HAP-1 (cell line): ENCODE results near the gene SCUBE1.
A peak's percentile ranks its signal among the peaks of the same experiment; 100 is the strongest.

ENCODE experiments used
- DNase-seq, 2 experiments: peaks; one replicate each; pipeline ENCODE4 v3.0.0-alpha.2; 2016 to 2020; ENCODE audit warnings: low spot score in 2 of 2
- H3K27me3 ChIP-seq: fragments of 250-450 bp; sonication (Bioruptor Pico); 2 replicates; pipeline ENCODE4 v1.5.1; 2020; ENCODE audit warnings: low read depth, mild to moderate bottlenecking, moderate library complexity
- H3K36me3 ChIP-seq: fragments of 250-450 bp; sonication (Bioruptor Pico); replicated peaks from 2 replicates; pipeline ENCODE4 v1.5.1; 2020; ENCODE audit warnings: mild to moderate bottlenecking
- H3K4me1 ChIP-seq: fragments of 250-450 bp; sonication (Bioruptor Pico); 2 replicates; pipeline ENCODE4 v1.5.1; 2020; ENCODE audit warnings: mild to moderate bottlenecking
- H3K4me3 ChIP-seq: fragments of 250-450 bp; sonication (Bioruptor Pico); 2 replicates; pipeline ENCODE4 v1.5.1; 2020; ENCODE audit warnings: mild to moderate bottlenecking, moderate library complexity
- H3K9me3 ChIP-seq: fragments of 250-450 bp; sonication (Bioruptor Pico); 2 replicates; pipeline ENCODE4 v1.5.1; 2020; ENCODE audit warnings: mild to moderate bottlenecking, moderate library complexity
- in situ Hi-C: fragments of 300-500 bp; cut with MboI; formaldehyde crosslinking; loops from 3 replicates; pipeline ENCODE4 v1.14.3; 2020; ENCODE audit warnings: low sequenced_read_pairs, inconsistent platforms, mixed read lengths

Gene SCUBE1

DNA sequence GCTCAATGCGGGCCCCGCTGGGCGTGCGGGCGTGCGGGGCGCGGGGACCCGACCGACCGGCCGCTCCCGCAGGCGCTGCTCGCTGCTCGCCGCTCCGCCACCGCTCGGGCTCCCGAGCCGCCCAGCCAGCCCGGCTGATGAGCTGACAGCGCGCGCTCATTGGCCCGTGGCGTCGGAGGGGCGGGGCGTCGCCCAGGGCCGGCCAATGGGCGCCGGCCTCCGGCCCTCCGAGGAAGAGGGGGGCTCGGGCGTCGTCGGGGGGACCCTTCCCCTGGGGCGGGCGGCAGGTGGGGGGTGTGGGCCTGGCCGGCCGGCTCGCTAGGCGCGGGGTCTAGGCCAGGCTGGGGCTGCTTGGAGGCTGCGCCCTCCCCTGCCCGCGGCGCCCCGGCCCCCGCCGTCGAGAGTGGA lies at the start of gene SCUBE1:
TSS of gene SCUBE1 (minus strand) at position 111 of the 408 bp plus-strand sequence. CDS start 111 bp downstream, outside the sequence.
- no peaks in the 10 kb centered on the region for H3K9me3 ChIP-seq
- peak; percentile 43 to 81 for DNase-seq
- in situ Hi-C loops = no loop called here
- peaks cover 13% of the 10 kb centered on the region for H3K27me3 ChIP-seq
- H3K36me3 ChIP-seq = no peaks in the 10 kb centered on the region
- no peaks in the 10 kb centered on the region for H3K4me1 ChIP-seq
- peak within 1 kb of the TSS; percentile 16 for H3K4me3 ChIP-seq

DNA sequence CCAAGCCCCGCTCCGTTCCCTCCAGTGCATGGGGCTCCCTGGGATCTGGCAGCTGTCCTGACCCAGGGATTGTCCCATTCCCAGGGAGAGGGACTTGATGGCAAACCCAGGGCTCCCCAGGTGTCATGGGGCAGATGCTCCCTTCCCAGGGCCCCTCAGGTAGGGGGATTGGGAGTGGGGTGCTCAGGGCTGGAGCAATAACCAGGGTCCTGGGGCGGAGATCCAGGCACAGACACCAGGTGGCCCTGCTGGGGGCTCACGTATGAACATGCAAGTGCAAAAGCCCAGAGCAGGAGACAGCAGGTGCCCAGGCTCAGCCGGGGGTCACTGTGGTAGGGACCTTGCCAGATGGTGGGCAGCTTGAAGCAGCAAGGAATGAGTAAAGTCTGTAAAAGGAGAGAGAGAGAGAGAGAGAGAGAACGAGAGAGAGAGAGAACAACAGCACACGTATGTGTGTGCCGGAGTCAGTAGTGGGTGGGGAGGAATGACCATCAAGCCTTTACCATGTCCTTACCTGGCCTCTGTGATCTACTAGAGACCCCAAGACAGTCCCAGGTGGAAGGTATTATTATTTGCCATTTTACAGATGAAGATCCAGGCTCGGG lies 49.3 kb upstream of the SCUBE1 start:
- Histone ChIP-seq H3K36me3 (no peaks in the 10 kb centered on the region), H3K9me3 (no peaks in the 10 kb centered on the region), H3K4me1 (no peaks in the 10 kb centered on the region), H3K4me3 (no peak overlapping the region), H3K27me3 (peaks cover 19% of the 10 kb centered on the region)
- DNase-seq = no peak
- in situ Hi-C loops = loop anchor here (25.0 kb wide), 1 partner anchor 1245 kb away; no protein-coding TSS in a partner anchor

DNA sequence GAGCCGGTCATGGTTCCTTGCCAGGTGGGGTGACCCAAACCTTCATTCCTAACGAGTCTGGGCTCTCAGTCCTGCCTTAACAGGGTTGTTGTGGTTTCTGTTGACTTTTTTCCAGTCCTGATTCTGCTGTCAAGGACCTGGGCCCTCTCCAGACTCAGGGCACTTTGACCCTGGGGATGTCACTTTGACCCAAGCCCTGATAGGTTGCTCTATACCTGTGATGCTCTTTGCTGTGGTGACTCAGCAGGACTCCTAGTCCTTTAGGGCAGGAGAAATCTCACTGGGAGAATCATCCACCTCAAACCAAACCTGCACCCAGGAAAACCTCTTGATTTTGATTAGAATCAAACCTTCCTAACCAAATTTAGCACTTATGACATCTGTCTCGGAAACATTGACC lies 48.1 kb upstream of the SCUBE1 start:
- Histone ChIP-seq H3K9me3 (no peaks in the 10 kb centered on the region), H3K27me3 (peaks cover 17% of the 10 kb centered on the region), H3K4me3 (no peak overlapping the region), H3K36me3 (no peaks in the 10 kb centered on the region), H3K4me1 (no peaks in the 10 kb centered on the region)
- DNase-seq = no peak
- in situ Hi-C loops = loop anchor here (25.0 kb wide), 1 partner anchor 1246 kb away; no protein-coding TSS in a partner anchor

DNA sequence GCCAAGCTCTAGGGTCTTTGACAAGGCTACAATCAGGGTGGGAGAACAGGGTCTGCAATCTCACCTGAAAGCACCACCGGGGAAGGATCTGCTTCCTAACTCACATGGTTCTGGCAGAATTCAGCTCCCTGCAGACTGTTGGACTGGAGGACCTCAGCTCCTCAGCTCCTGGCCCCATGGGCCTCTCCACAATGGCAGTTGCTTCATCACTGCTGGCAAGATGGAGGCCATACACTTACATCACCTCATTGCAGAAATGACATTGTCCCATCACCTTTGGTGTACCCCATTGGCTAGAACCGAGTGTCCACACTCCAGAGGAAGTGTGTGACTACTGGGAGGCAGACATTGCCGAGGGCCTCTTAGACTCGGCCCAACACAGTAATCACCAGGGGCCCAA lies 47.7 kb upstream of the SCUBE1 start:
- H3K4me1 ChIP-seq = no peaks in the 10 kb centered on the region
- H3K36me3 ChIP-seq = no peaks in the 10 kb centered on the region
- no peaks in the 10 kb centered on the region for H3K9me3 ChIP-seq
- peaks cover 17% of the 10 kb centered on the region for H3K27me3 ChIP-seq
- in situ Hi-C loops = loop anchor here (25.0 kb wide), 1 partner anchor 1246 kb away; no protein-coding TSS in a partner anchor
- H3K4me3 ChIP-seq = no peak overlapping the region
- no peak for DNase-seq

DNA sequence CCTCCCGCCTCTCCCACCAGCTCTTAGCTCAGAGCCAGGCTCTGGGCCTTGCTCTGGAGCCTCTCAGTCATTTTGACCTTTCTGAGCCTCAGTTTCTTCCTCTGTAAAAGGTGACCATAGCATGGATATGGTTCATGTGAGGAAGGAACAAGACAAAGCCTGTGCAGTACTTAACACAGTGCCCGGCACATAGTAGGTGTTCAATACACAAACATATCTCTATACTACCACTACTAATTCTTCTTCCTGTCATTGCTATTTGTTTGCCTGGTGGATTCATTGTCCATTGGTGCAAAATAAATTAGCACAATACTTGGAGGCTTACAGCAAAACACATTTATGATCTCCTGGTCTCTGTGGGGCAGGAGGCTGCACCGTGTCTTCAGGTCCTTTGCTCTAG lies 47.0 kb upstream of the SCUBE1 start:
- H3K36me3 ChIP-seq = no peaks in the 10 kb centered on the region
- in situ Hi-C loops = loop anchor here (25.0 kb wide), 1 partner anchor 1247 kb away; no protein-coding TSS in a partner anchor
- H3K27me3 ChIP-seq = peaks cover 15% of the 10 kb centered on the region

DNA sequence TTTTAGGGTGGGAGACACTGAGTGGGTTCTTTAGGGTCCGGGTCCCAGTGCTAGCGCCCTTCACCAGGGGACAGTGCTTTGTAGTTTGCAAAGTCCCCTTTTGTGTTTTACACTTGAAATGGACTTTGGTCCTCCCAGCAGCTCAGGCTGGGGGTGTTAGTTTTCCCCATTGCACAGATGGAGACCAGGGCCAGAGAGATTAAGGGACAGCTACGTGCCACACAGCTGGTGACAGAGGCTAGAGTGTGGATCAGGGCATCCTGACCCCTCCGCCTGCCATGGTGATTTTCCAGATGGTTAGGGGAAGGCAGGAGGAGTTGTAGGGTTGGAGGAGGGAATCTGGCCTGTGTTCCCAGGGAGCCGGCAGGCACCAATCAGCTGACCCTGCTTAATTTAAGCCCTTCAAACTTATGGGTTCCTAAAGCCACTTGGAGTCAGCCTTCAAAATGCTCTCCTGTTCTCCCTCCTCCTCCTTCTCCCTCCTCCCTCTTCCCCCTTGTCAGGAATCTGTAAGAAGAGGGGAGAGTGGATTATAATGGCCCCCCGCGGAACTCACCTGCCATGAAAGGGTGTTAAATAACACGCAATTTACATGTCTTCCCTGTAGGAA lies 46.2 kb upstream of the SCUBE1 start:
- Histone ChIP-seq H3K4me3 (no peak overlapping the region), H3K4me1 (no peaks in the 10 kb centered on the region), H3K9me3 (no peaks in the 10 kb centered on the region), H3K27me3 (peaks cover 12% of the 10 kb centered on the region), H3K36me3 (no peaks in the 10 kb centered on the region)
- DNase-seq = no peak
- in situ Hi-C loops = loop anchor here (10.0 to 25.0 kb wide), 2 partner anchors 115 to 1248 kb away; no protein-coding TSS in a partner anchor

More for the DNA sequence above, 47.0 kb upstream of the SCUBE1 start:
- no peaks in the 10 kb centered on the region for H3K4me1 ChIP-seq
- H3K4me3 ChIP-seq = no peak overlapping the region
- no peak for DNase-seq
- no peaks in the 10 kb centered on the region for H3K9me3 ChIP-seq

DNA sequence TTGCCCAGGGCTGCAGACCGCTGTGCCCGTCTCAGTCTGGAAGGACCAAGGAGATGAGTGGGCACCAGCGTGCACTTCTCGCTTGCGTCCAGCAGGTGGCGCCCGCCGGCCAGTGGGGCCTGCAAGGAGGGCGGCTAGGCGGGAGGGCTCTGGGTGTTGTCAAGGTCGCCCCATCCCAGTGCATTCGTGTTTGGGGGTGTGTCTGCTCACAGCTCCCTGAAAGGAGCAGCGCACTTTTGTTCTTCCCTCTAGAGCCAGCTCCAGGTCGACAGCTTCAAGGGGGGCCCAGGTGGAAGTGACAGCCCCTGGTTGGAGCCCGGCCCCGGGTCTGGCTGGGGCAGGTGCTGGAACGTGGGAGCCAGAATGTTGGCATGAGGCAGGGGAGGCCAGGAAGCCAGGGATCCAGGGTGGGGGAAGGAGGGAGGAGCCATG lies 45.3 kb upstream of the SCUBE1 start:
- peaks cover 15% of the 10 kb centered on the region for H3K27me3 ChIP-seq
- in situ Hi-C loops = loop anchor here (10.0 to 25.0 kb wide), 2 partner anchors 114 to 1249 kb away; no protein-coding TSS in a partner anchor

DNA sequence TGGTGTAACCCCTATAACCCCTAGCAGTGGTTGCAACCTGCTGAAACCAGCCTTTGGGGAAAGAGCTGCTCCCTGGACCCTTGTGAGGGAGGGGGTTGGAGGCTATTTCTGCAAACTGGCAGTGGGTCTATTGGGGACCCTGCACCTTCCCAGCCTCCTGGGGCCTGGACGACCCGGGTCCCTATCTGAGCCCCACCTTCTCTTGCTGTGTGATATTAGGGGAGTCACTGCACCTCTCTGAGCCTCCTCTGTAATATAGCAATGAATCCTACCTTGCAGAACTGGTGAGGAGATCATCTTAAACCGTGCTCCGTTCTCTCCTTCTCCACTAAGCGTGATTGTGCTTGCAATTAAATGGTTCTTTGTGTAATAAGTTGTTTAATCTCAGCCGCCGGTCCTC lies 44.6 kb upstream of the SCUBE1 start:
- DNase-seq = no peak
- in situ Hi-C loops = loop anchor here (10.0 to 25.0 kb wide), 2 partner anchors 113 to 1249 kb away; no protein-coding TSS in a partner anchor
- Histone ChIP-seq H3K4me3 (no peak overlapping the region), H3K27me3 (peaks cover 21% of the 10 kb centered on the region), H3K9me3 (no peaks in the 10 kb centered on the region), H3K36me3 (no peaks in the 10 kb centered on the region), H3K4me1 (no peaks in the 10 kb centered on the region)

More for the DNA sequence above, 45.3 kb upstream of the SCUBE1 start:
- Histone ChIP-seq H3K4me1 (no peaks in the 10 kb centered on the region), H3K36me3 (no peaks in the 10 kb centered on the region), H3K4me3 (no peak overlapping the region), H3K9me3 (no peaks in the 10 kb centered on the region)
- DNase-seq = peak; percentile 46 to 88

DNA sequence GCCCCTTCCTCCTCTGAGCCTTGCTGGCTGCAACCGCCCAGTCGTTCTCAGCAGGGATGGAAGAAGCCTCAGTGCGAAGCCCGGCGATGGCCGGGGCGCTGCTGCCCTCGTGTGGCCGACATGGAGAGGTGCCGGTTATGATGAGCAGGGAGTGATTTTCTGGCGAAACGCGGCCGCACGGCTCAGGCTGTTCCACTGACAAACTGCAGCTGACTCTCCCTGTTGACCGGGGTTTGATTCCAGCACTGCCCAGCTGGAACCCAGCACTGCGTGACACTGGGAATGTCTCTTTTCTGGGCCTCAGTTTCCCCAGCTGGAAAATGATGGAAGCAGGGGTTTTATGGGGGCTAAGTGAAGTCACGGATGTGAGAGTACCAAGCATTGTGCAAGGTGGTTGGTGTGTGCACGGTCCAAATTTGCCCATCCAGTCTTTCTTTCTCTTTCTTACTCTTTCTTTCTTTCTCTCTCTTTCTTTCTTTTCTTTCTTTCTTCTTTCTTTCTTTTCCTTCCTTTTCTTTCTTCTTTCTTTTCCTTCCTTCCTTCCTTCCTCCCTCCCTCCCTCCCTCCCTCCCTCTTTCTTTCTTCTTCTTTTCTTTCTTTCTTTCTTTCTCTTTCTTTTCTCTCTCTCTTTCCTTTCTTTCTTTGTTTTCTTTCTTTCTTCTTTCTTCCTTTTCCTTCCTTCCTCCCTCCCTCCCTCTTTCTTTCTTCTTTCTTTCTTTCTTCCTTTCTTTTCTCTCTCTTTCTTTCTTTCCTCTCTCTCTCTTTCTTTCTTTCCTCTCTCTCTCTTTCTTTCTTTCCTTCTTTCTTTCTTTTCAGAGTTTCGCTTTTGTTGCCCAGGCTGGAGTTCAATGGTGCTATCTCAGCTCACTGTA lies 42.8 kb upstream of the SCUBE1 start:
- H3K9me3 ChIP-seq = no peaks in the 10 kb centered on the region
- in situ Hi-C loops = loop anchor here (10.0 to 25.0 kb wide), 2 partner anchors 111 to 1251 kb away; no protein-coding TSS in a partner anchor
- H3K36me3 ChIP-seq = no peaks in the 10 kb centered on the region
- no peaks in the 10 kb centered on the region for H3K4me1 ChIP-seq
- peak; percentile 53 to 83 for DNase-seq
- no peak overlapping the region for H3K4me3 ChIP-seq
- H3K27me3 ChIP-seq = peaks cover 31% of the 10 kb centered on the region

DNA sequence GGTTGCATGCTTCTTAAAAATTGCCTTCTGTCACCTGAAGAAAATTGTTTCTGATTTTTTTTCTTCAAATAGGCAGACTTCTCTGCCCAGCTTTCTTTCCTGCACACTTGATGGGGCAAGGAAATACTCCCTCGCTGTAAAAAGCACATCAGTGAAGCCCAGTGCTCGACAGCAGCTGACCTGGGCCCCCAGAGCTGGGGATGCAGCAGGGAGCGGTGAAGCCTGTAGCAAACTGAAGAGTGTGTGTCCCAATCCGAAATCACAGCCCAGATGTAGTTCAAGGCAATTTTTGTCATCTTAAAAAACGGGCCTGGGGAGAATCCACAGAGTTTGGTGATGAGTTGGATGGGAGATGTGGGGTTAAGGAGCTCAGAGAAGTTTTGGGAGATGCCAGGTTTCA lies 41.7 kb upstream of the SCUBE1 start:
- H3K9me3 ChIP-seq = no peaks in the 10 kb centered on the region
- in situ Hi-C loops = loop anchor here (10.0 to 25.0 kb wide), 2 partner anchors 110 to 1252 kb away; no protein-coding TSS in a partner anchor
- no peaks in the 10 kb centered on the region for H3K36me3 ChIP-seq
- peaks cover 43% of the 10 kb centered on the region for H3K27me3 ChIP-seq
- no peaks in the 10 kb centered on the region for H3K4me1 ChIP-seq
- no peak for DNase-seq
- H3K4me3 ChIP-seq = no peak overlapping the region

DNA sequence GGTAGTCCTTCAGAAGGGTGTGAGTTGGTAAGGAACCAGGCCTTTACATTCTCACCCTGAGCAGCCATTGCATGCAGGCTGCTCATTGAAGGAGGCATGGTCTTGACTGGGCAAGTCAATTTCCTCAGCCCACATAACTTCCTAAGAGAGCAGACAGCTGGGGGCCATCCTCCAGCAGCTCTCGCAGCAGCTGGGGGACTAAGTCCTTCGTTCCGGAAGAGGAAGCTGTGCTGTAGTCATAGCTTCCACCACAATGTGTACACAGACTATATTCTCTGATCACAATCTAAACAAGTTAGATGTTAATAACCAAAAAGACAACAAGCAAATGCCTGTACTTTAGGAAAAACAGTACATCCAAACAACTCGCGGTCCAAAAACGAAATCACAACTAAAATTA lies 38.5 kb upstream of the SCUBE1 start:
- H3K27me3 ChIP-seq = peaks cover 54% of the 10 kb centered on the region
- in situ Hi-C loops = loop anchor here (10.0 to 25.0 kb wide), 2 partner anchors 107 to 1256 kb away; no protein-coding TSS in a partner anchor
- no peaks in the 10 kb centered on the region for H3K4me1 ChIP-seq
- no peak for DNase-seq
- H3K36me3 ChIP-seq = no peaks in the 10 kb centered on the region
- H3K9me3 ChIP-seq = no peaks in the 10 kb centered on the region
- no peak overlapping the region for H3K4me3 ChIP-seq

DNA sequence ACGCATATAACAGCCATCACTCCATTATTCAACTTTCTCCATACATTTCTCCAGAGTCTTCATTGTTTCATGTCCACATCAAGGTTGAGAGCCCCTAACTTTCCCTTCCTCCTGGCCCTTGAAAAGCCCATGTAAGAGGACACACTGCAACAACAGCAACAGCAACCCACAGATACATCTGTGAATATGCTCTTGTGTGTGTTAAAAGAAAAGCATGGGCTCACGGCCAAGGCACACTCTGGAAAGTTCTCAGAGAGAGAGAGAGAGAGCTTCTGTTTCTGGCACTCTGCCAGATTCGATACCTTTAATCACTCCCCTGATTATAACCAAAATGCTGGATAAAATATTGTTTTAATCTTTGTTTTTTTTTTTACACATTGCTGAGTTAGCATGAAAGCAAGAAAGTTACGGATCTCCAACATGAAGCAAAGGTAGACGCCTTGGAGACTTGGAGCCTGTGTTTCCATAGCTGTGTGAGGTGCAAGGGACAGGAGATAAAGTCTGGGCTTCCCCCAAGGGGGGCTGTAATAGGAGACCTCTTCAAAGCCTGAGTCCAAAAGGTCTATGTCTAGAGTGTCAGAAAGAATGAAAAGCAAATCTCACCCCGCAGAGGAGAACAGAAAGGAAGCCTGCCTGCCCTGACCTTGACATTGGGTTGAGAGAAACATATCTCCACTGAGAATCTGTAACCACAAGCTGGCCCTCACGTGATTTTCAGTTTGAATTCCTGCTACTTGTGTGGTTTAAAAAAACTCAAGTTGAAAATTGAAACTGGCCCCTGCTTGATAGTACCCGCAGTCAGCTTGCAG lies 34.9 kb upstream of the SCUBE1 start:
- in situ Hi-C loops = loop anchor here (25.0 kb wide), 1 partner anchor 1259 kb away; no protein-coding TSS in a partner anchor
- Histone ChIP-seq H3K27me3 (peaks cover 45% of the 10 kb centered on the region), H3K9me3 (no peaks in the 10 kb centered on the region), H3K36me3 (no peaks in the 10 kb centered on the region), H3K4me3 (no peak overlapping the region), H3K4me1 (no peaks in the 10 kb centered on the region)
- no peak for DNase-seq

DNA sequence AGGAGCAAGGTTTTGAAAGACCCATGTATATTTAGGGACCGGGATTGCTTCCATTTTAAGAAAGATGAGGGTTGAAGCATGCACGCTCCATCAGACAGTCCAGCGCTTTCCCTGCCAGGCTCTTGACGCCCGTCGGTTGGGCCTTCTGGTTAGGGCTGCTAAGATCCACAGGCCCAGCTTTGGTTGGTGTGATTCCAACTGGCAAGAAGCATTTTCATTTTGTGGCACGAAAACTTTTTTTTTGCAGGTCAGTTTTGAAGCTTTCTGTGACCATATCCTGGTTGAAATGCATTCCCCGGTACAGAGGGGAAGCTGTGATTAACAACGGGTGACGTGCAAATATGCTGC lies 34.4 kb upstream of the SCUBE1 start:
- Histone ChIP-seq H3K9me3 (no peaks in the 10 kb centered on the region), H3K36me3 (no peaks in the 10 kb centered on the region), H3K27me3 (peaks cover 41% of the 10 kb centered on the region), H3K4me3 (no peak overlapping the region), H3K4me1 (no peaks in the 10 kb centered on the region)
- in situ Hi-C loops = loop anchor here (25.0 kb wide), 1 partner anchor 1260 kb away; no protein-coding TSS in a partner anchor
- no peak for DNase-seq
